GM12874 (cell line): ENCODE measurements around the gene PAK3.
A peak's percentile ranks its signal among the peaks of the same experiment; 100 is the strongest.

Experiments
- CTCF ChIP-seq: IDR thresholded peaks from 2 replicates; pipeline ENCODE4 v1.5.1; 2011; ENCODE audit warnings: low read depth, mild to moderate bottlenecking, control low read depth, low read length, moderate library complexity; ENCODE audit not compliant: insufficient read depth

PAK3 gene

DNA sequence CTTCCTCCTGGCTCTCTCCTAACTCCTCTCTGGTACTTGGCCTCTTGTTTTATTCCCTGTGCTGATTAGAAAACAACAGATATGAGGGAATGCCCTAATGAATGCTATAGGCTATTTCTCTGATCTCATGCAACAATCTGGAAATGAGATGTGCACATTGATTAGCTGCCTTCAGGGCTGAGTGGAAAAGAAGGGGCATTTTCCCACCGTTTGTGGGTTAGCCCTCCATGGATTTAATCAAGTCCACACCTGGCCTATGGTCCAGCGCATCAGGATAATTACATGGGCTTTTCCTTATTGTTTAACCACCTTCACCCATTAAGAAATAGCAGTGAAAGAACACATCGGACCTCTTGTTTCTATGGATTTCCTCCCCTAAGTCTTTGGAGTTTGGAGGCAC lies 104.3 kb downstream of the PAK3 start:
- no peak for TF ChIP-seq CTCF

GRCh38 chrX:111207851-111208250 lies 111.9 kb downstream of the PAK3 start:
- TF ChIP-seq CTCF, result no peak

GRCh38 chrX:111216293-111216801 lies 120.4 kb downstream of the PAK3 start:
- no peak for TF ChIP-seq CTCF

GRCh38 chrX:111244235-111244750 lies 148.3 kb downstream of the PAK3 start:
- TF ChIP-seq CTCF, result 0 out of 2 replicates have a peak, but pooled peaks have one; percentile 17

DNA sequence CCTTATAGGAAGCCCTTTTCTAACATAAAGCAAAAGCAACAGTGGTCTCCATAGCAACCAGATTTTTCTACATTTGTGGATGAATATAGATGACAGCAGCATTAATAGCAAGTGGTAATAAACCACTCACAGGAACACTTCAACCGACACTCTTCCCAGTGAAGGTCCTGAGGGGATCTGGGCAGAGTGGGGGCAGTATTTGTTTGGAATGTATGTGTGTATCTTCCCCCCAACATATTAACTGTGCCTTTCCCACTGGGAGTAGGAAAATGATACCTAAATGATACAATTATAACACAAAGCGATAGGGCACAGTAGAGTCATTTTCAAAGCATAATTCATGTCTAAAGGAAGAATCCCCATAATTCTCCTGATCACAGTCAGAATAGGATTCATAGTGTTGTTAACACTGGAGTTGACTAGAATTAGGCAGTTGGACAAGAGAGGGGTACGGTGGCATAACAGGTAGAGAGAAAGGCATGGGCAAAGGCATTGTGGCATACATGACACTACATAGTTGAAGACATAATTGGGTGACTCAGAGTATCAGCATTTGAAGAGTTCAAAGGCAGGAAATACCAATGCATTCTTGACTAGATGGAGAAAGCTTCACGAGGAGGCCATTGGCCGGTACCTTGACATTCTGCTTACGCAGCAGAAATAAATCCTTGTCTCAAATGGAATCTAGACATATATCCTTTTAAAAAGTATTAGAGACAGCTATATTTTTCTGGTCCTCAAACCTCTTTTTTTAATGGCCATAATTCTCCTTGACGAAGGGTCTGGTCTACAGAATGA lies 159.1 kb downstream of the PAK3 start:
- TF ChIP-seq CTCF, result no peak

DNA sequence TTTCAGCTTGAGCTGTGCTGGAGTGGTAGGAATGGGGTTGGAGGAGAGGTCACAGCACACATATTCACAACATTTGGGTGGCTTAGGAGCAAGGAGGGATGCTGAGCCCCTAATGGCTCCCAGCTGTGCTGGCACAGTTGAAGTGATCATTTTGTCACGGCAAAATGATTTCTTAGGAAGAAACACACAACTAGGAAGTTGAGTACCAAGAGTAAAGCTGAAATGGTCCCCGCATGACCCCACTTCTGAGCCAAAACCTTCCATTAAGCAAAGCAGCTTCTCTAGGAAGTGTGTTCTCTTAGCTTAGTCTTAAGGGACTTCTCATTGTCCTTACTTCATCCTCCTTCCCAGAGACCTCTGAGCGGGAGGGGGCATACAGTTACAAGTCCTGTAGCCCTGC lies 161.7 kb downstream of the PAK3 start:
- no peak for TF ChIP-seq CTCF

- TF ChIP-seq CTCF, result no peak
Measured at GRCh38 chrX:111259559-111259958, 163.6 kb downstream of the PAK3 start.
